ENCODE measurements around the gene NPIPB13.
A peak's percentile ranks its signal among the peaks of the same experiment; 100 is the strongest.
"Not testable (repeated sequence)": the region's sequence is repeated elsewhere in the genome, so short reads cannot be mapped to it uniquely, and the experiment has no call there.

Gene NPIPB13

GRCh38 chr16:30248379-30248778 is at the start of gene NPIPB13:
NPIPB13 (minus strand) TSS chr16:30248479; CDS start chr16:30245573, 2,906 bp downstream.
- not testable (repeated sequence) for H3K9me3 Mint-ChIP-seq; H3K4me3 Mint-ChIP-seq; H3K27ac Mint-ChIP-seq; H3K36me3 Mint-ChIP-seq; H3K4me1 Mint-ChIP-seq; DNase-seq (ENCODE audit: low spot score in 2 of 2); ATAC-seq

GRCh38 chr16:30282357-30282756 is 34.1 kb upstream of the NPIPB13 start:
- H3K27ac Mint-ChIP-seq; ATAC-seq; H3K36me3 Mint-ChIP-seq; H3K4me3 Mint-ChIP-seq; H3K4me1 Mint-ChIP-seq; H3K9me3 Mint-ChIP-seq; DNase-seq (ENCODE audit: low spot score in 2 of 2): not testable (repeated sequence)

GRCh38 chr16:30278523-30278922 is 30.2 kb upstream of the NPIPB13 start:
- not testable (repeated sequence) for H3K4me3 Mint-ChIP-seq; ATAC-seq; H3K27ac Mint-ChIP-seq; DNase-seq (ENCODE audit: low spot score in 2 of 2); H3K9me3 Mint-ChIP-seq; H3K4me1 Mint-ChIP-seq
- H3K36me3 Mint-ChIP-seq = peaks cover 11% of the 10 kb centered on the region

- not testable (repeated sequence) for H3K4me1 Mint-ChIP-seq, H3K4me3 Mint-ChIP-seq, H3K36me3 Mint-ChIP-seq, ATAC-seq, H3K9me3 Mint-ChIP-seq, H3K27ac Mint-ChIP-seq
- DNase-seq (ENCODE audit: low spot score in 2 of 2) = peak in 1 of 2 donors; percentile 46
Observed at GRCh38 chr16:30217082-30217481, 31.2 kb downstream of the NPIPB13 start.

- H3K36me3 Mint-ChIP-seq; H3K9me3 Mint-ChIP-seq; H3K4me3 Mint-ChIP-seq; H3K4me1 Mint-ChIP-seq; H3K27ac Mint-ChIP-seq; DNase-seq (ENCODE audit: low spot score in 2 of 2): not testable (repeated sequence)
- peak; percentile 64 for ATAC-seq
Observed at GRCh38 chr16:30211414-30211813, 36.9 kb downstream of the NPIPB13 start.

GRCh38 chr16:30209032-30209431 is 39.2 kb downstream of the NPIPB13 start:
- peak; percentile 34 for ATAC-seq
- not testable (repeated sequence) for H3K4me3 Mint-ChIP-seq, H3K9me3 Mint-ChIP-seq, H3K4me1 Mint-ChIP-seq, H3K36me3 Mint-ChIP-seq, H3K27ac Mint-ChIP-seq
- peak in 1 of 2 donors; percentile 53 for DNase-seq (ENCODE audit: low spot score in 2 of 2)

GRCh38 chr16:30207063-30207704 is 41.1 kb downstream of the NPIPB13 start:
- not testable (repeated sequence) for H3K4me1 Mint-ChIP-seq, H3K36me3 Mint-ChIP-seq, H3K9me3 Mint-ChIP-seq, H3K4me3 Mint-ChIP-seq, H3K27ac Mint-ChIP-seq
- ATAC-seq (peak; percentile 26), DNase-seq (ENCODE audit: low spot score in 2 of 2) (peak in 1 of 2 donors; percentile 38)

- H3K4me1 Mint-ChIP-seq; H3K36me3 Mint-ChIP-seq; H3K9me3 Mint-ChIP-seq; DNase-seq (ENCODE audit: low spot score in 2 of 2); H3K27ac Mint-ChIP-seq; H3K4me3 Mint-ChIP-seq: not testable (repeated sequence)
- ATAC-seq = peak; percentile 70
Observed at GRCh38 chr16:30206252-30206651, 42.0 kb downstream of the NPIPB13 start.

GRCh38 chr16:30205541-30206236 is 42.6 kb downstream of the NPIPB13 start:
- DNase-seq (ENCODE audit: low spot score in 2 of 2) (peak in 1 of 2 donors; percentile 61), ATAC-seq (peak; percentile 70)
- not testable (repeated sequence) for H3K27ac Mint-ChIP-seq, H3K36me3 Mint-ChIP-seq, H3K4me1 Mint-ChIP-seq, H3K4me3 Mint-ChIP-seq, H3K9me3 Mint-ChIP-seq

GRCh38 chr16:30199608-30200343 is 48.5 kb downstream of the NPIPB13 start:
- not testable (repeated sequence) for H3K27ac Mint-ChIP-seq; ATAC-seq; DNase-seq (ENCODE audit: low spot score in 2 of 2); H3K4me1 Mint-ChIP-seq; H3K9me3 Mint-ChIP-seq; H3K4me3 Mint-ChIP-seq; H3K36me3 Mint-ChIP-seq

GRCh38 chr16:30199049-30199448 is 49.2 kb downstream of the NPIPB13 start, which contains the start of gene SULT1A3:
SULT1A3 (plus strand) TSS chr16:30199255; CDS start chr16:30200729, 1,474 bp downstream.
- H3K9me3 Mint-ChIP-seq; H3K27ac Mint-ChIP-seq; H3K36me3 Mint-ChIP-seq; H3K4me3 Mint-ChIP-seq; DNase-seq (ENCODE audit: low spot score in 2 of 2); ATAC-seq; H3K4me1 Mint-ChIP-seq: not testable (repeated sequence)

Data from stimulated activated effector memory CD8-positive, alpha-beta T cell treated with anti-CD3 and anti-CD28 coated beads, Interleukin-12 subunit alpha, Interleukin-12 subunit beta, amount 100 ng/mL, for 72 hours (primary cell).